Mesothelial cell of epicardium (in vitro differentiated cells): Measurements from ENCODE around the gene ABCA1. TPM values are rescaled to one million over a fixed set of nuclear protein-coding genes. Genes with fewer than 3 reads are reported as not detected.
A peak's percentile ranks its signal among the peaks of the same experiment; 100 is the strongest.

Experiments
- DNase-seq, 2 experiments: peaks; one replicate each; pipeline ENCODE4 v3.0.0; 2021; ENCODE audit warnings: low spot score in 2 of 2; ENCODE audit not compliant: unreplicated experiment in 2 of 2
- H3K27ac Mint-ChIP-seq: 2 replicates; pipeline ENCODE4 v1.8.0; 2021; ENCODE audit warnings: mixed read lengths
- H3K27me3 Mint-ChIP-seq: 2 replicates; pipeline ENCODE4 v1.8.0; 2021; ENCODE audit warnings: low read depth, mixed read lengths
- H3K36me3 Mint-ChIP-seq: 2 replicates; pipeline ENCODE4 v1.8.0; 2021; ENCODE audit warnings: mixed read lengths
- H3K4me1 Mint-ChIP-seq: 2 replicates; pipeline ENCODE4 v1.8.0; 2021; ENCODE audit warnings: mixed read lengths
- H3K4me3 Mint-ChIP-seq: 2 replicates; pipeline ENCODE4 v1.8.0; 2021; ENCODE audit warnings: mild to moderate bottlenecking, moderate library complexity, mixed read lengths
- H3K9me3 Mint-ChIP-seq: 2 replicates; pipeline ENCODE4 v1.8.0; 2021; ENCODE audit warnings: mixed read lengths
- total RNA-seq: library from RNA; stranded (reverse); gene quantifications from 3 replicates; pipeline ENCODE4 v1.2.1, GENCODE V29; 2021
- TF ChIP-seq, protein P1 (sequence below): fragments of 200-600 bp; sonication (generic); IDR thresholded peaks from one replicate; pipeline ENCODE4 v1.5.0; 2021; ENCODE audit warnings: antibody characterized with exemption; ENCODE audit not compliant: unreplicated experiment

ABCA1 gene
- total RNA-seq, 1 donor from 2014 or later, result 39.9 TPM

DNA sequence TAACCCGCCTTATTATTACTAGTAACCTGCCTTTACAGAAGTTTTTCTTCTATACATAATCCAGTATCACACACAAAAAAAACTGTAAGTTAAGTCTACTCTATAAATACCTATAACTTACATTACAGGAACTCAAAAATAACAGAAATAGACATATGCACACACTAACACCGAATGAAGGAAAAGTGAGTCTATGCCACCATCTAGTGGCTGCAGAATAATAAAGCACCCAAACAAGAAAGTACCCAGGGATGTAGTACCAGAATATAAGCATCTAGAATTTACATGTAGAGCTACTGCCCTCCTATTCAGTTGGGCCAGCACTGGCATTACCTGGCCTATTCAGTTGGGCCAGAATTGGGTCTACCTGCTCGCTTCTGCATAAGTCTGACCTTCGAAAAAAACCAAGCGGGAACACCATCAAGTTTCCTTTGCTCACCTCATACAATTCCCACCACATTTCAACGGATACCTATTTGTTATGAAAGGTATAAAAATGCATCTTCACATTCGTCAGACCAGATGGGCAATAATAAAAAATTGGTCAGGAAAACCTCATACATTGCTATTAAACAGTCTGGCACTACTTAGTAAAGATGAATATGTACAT is 184.5 kb downstream of the ABCA1 start:
- DNase-seq, result no peak
- peaks cover 12% of the 10 kb centered on the region for H3K4me1 Mint-ChIP-seq
- no peaks in the 10 kb centered on the region for H3K36me3 Mint-ChIP-seq
- H3K9me3 Mint-ChIP-seq, result no peaks in the 10 kb centered on the region
- H3K27ac Mint-ChIP-seq, result no peak overlapping the region
- TF ChIP-seq, protein P1, sequence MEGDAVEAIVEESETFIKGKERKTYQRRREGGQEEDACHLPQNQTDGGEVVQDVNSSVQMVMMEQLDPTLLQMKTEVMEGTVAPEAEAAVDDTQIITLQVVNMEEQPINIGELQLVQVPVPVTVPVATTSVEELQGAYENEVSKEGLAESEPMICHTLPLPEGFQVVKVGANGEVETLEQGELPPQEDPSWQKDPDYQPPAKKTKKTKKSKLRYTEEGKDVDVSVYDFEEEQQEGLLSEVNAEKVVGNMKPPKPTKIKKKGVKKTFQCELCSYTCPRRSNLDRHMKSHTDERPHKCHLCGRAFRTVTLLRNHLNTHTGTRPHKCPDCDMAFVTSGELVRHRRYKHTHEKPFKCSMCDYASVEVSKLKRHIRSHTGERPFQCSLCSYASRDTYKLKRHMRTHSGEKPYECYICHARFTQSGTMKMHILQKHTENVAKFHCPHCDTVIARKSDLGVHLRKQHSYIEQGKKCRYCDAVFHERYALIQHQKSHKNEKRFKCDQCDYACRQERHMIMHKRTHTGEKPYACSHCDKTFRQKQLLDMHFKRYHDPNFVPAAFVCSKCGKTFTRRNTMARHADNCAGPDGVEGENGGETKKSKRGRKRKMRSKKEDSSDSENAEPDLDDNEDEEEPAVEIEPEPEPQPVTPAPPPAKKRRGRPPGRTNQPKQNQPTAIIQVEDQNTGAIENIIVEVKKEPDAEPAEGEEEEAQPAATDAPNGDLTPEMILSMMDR, result peak; percentile 52
- H3K4me3 Mint-ChIP-seq, result no peak overlapping the region
- no peaks in the 10 kb centered on the region for H3K27me3 Mint-ChIP-seq

DNA sequence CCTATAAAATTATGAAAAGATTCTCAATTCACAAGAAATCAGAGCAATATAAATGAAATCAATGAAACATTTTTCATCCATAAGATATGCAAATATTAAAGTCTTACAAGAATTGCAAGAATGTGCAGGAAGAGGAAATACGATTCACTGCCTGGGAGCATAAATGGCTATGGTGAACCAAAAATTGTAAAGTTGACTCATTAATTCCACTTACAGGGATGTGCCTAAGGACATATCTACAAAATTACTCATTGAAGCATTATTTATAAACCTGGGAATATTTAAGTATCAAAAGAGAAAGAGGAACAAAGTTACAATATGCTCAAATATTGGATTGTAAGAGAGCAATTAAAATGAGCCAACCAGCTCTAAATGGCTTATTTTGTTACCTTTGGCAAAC is 187.3 kb downstream of the ABCA1 start:
- Mint-ChIP-seq H3K36me3 (no peaks in the 10 kb centered on the region), H3K9me3 (no peaks in the 10 kb centered on the region), H3K4me1 (no peaks in the 10 kb centered on the region), H3K27ac (no peak overlapping the region), H3K27me3 (no peaks in the 10 kb centered on the region), H3K4me3 (no peak overlapping the region)
- no peak for DNase-seq
- TF ChIP-seq, protein P1, result no peak

DNA sequence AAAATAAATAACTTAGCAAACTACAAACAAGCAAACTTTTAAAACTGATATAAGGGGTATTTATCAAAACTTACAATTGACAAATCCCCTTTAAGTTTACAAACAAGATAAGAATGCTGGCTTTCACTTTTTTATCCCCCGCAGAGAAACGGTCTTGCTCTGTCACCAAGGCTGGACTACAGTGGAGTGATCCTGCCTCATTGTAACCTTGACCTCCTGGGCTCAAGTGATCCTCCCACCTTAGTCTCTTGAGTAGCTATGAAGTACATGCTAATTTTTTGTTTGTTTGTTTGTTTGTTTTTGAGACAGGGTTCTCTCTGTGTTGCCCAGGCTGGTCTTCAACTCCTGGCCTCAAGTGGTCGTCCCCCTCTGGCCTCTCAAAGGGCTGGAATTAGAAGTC is 189.5 kb downstream of the ABCA1 start:
- Mint-ChIP-seq H3K27ac (no peak overlapping the region), H3K9me3 (no peaks in the 10 kb centered on the region), H3K36me3 (no peaks in the 10 kb centered on the region), H3K4me3 (no peak overlapping the region), H3K27me3 (no peaks in the 10 kb centered on the region), H3K4me1 (no peaks in the 10 kb centered on the region)
- TF ChIP-seq, protein P1, result no peak
- DNase-seq, result no peak

Other genes starting within 250 kb of the ABCA1 start
- gene OR13D1, start 233.6 kb downstream of the ABCA1 start, total RNA-seq, result not detected in 3 replicates
- gene NIPSNAP3A, start 180.5 kb downstream of the ABCA1 start, total RNA-seq, result 25.1 to 26.2 TPM (median 25.6 TPM) in 3 replicates
- gene NIPSNAP3B, start 164.0 kb downstream of the ABCA1 start, total RNA-seq, result 9.2 to 10.1 TPM (median 9.9 TPM) in 3 replicates